GM21576 (cell line): ENCODE results near the gene SYNE2.
A peak's percentile ranks its signal among the peaks of the same experiment; 100 is the strongest.
"Not testable (repeated sequence)": the region's sequence is repeated elsewhere in the genome, so short reads cannot be mapped to it uniquely, and the experiment has no call there.

Experiments used
- ATAC-seq: cut with Tn5 transposase; IDR thresholded peaks from one replicate; pipeline ENCODE4 v1.9.1; 2021; ENCODE audit warnings: mild to moderate bottlenecking, moderate library complexity; ENCODE audit not compliant: unreplicated experiment

Gene SYNE2

GRCh38 chr14:63852817-63853731 is at the start of gene SYNE2:
Gene SYNE2 (plus strand): TSS chr14:63853004. CDS start chr14:63909149, 56,145 bp downstream.
- peak; percentile 70 for ATAC-seq

GRCh38 chr14:63803221-63803791 is 49.5 kb upstream of the SYNE2 start:
- not testable (repeated sequence) for ATAC-seq

- ATAC-seq: not testable (repeated sequence)
These were observed 46.7 kb upstream of the SYNE2 start for GRCh38 chr14:63806064-63806463.

- ATAC-seq: not testable (repeated sequence)
These were observed 41.1 kb upstream of the SYNE2 start for GRCh38 chr14:63811692-63812091.

GRCh38 chr14:63833728-63834127 is 19.1 kb upstream of the SYNE2 start:
- no peak for ATAC-seq

GRCh38 chr14:63840981-63841380 is 11.8 kb upstream of the SYNE2 start:
- ATAC-seq: no peak

GRCh38 chr14:63843796-63844195 is 9.0 kb upstream of the SYNE2 start:
- no peak for ATAC-seq

- no peak for ATAC-seq
These were observed 3.9 kb upstream of the SYNE2 start for GRCh38 chr14:63848890-63849289.

- ATAC-seq: no peak
These were observed 460 bp upstream of the SYNE2 start for GRCh38 chr14:63852271-63852816.

- peak; percentile 33 for ATAC-seq
These were observed 1.1 kb downstream of the SYNE2 start for GRCh38 chr14:63853831-63854293.

GRCh38 chr14:63854330-63854729 is 1.5 kb downstream of the SYNE2 start:
- no peak for ATAC-seq

- ATAC-seq: no peak
These were observed 2.5 kb downstream of the SYNE2 start for GRCh38 chr14:63855281-63855680.

GRCh38 chr14:63857466-63858030 is 4.7 kb downstream of the SYNE2 start:
- ATAC-seq: no peak

- ATAC-seq: no peak
These were observed 7.3 kb downstream of the SYNE2 start for GRCh38 chr14:63860146-63860545.

- ATAC-seq: no peak
These were observed 9.4 kb downstream of the SYNE2 start for GRCh38 chr14:63862163-63862562.

GRCh38 chr14:63863004-63863403 is 10.2 kb downstream of the SYNE2 start:
- ATAC-seq: no peak

GRCh38 chr14:63864775-63865174 is 12.0 kb downstream of the SYNE2 start:
- ATAC-seq: peak; percentile 40

GRCh38 chr14:63867933-63868921 is 15.4 kb downstream of the SYNE2 start:
- no peak for ATAC-seq

- peak; percentile 52 for ATAC-seq
These were observed 17.3 kb downstream of the SYNE2 start for GRCh38 chr14:63869940-63870752.

GRCh38 chr14:63870753-63871037 is 17.9 kb downstream of the SYNE2 start:
- ATAC-seq: not testable (repeated sequence)
